Brain microvascular endothelial cell (primary cell): Measurements from ENCODE around the gene KLHL33.

Source experiments
- DNase-seq: peaks from one replicate; pipeline ENCODE4 v3.0.0-alpha.2; 2020
- H3K27ac ChIP-seq: fragments of 250-450 bp; sonication (Bioruptor Pico); 2 replicates; pipeline ENCODE4 v1.5.1; 2020; ENCODE audit warnings: mild to moderate bottlenecking, moderate library complexity
- H3K27me3 ChIP-seq: fragments of 250-450 bp; sonication (Bioruptor Pico); replicated peaks from 2 replicates; pipeline ENCODE4 v1.5.1; 2020; ENCODE audit warnings: mild to moderate bottlenecking
- H3K36me3 ChIP-seq: fragments of 250-450 bp; sonication (Bioruptor Pico); replicated peaks from 2 replicates; pipeline ENCODE4 v1.5.1; 2020; ENCODE audit warnings: mild to moderate bottlenecking
- H3K4me3 ChIP-seq: 2 replicates; pipeline ENCODE4 v1.5.1; 2011; ENCODE audit warnings: low read depth, mild to moderate bottlenecking, control low read depth, low read length, moderate library complexity
- in situ Hi-C: cut with HindIII; loops from 2 replicates; pipeline ENCODE4 v1.10.0; 2017; ENCODE audit warnings: low sequenced_read_pairs, low pct_ligation_motif_present
- TF ChIP-seq, protein P1 (sequence below): IDR thresholded peaks from 2 replicates; pipeline ENCODE4 v1.5.1; 2011; ENCODE audit warnings: low read depth, mild to moderate bottlenecking, moderate library complexity, low read length, control low read depth, inconsistent platforms; ENCODE audit errors: missing control alignments

KLHL33 gene

DNA sequence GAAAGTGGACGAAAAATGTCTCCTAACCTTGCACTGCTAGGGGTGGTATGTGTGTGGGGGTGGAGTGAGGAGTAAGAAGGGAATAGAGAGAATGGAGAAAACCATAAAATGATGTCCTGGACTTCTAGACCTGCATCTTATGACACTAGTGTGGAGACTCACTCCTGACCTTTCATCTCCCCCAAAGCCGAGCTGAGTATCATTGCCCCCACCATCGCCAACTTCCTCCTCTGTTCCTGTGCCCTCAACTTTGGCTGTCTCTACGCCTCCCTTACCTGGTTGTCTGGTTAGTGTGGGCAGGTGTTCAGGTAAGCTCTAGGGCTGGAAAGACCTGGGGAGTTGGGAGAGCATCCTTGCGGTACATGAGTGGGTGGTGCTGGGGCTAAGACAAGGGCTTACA, 4.5 kb upstream of the KLHL33 start:
- Histone ChIP-seq H3K4me3 (no peak overlapping the region), H3K27ac (no peak overlapping the region), H3K36me3 (peaks cover 4% of the 10 kb centered on the region), H3K27me3 (no peaks in the 10 kb centered on the region)
- TF ChIP-seq, protein P1, sequence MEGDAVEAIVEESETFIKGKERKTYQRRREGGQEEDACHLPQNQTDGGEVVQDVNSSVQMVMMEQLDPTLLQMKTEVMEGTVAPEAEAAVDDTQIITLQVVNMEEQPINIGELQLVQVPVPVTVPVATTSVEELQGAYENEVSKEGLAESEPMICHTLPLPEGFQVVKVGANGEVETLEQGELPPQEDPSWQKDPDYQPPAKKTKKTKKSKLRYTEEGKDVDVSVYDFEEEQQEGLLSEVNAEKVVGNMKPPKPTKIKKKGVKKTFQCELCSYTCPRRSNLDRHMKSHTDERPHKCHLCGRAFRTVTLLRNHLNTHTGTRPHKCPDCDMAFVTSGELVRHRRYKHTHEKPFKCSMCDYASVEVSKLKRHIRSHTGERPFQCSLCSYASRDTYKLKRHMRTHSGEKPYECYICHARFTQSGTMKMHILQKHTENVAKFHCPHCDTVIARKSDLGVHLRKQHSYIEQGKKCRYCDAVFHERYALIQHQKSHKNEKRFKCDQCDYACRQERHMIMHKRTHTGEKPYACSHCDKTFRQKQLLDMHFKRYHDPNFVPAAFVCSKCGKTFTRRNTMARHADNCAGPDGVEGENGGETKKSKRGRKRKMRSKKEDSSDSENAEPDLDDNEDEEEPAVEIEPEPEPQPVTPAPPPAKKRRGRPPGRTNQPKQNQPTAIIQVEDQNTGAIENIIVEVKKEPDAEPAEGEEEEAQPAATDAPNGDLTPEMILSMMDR, result no peak
- in situ Hi-C loops, result no loop called here
- DNase-seq, result no peak

GRCh38 chr14:20438664-20439063, 2.7 kb upstream of the KLHL33 start:
- Histone ChIP-seq H3K4me3 (no peak overlapping the region), H3K27me3 (no peaks in the 10 kb centered on the region), H3K36me3 (no peaks in the 10 kb centered on the region), H3K27ac (no peak overlapping the region)
- in situ Hi-C loops, result no loop called here
- DNase-seq, result no peak
- TF ChIP-seq, protein P1, result no peak

- in situ Hi-C loops, result no loop called here
- TF ChIP-seq, protein P1, result no peak
- H3K27me3 ChIP-seq, result no peaks in the 10 kb centered on the region
- H3K36me3 ChIP-seq, result no peaks in the 10 kb centered on the region
- no peak overlapping the region for H3K27ac ChIP-seq
- peak; percentile 82 for DNase-seq
- no peak overlapping the region for H3K4me3 ChIP-seq
Observed at GRCh38 chr14:20436363-20436755, 393 bp upstream of the KLHL33 start.

- TF ChIP-seq, protein P1, result no peak
- H3K4me3 ChIP-seq, result peak overlapping the region; percentile 39
- H3K27me3 ChIP-seq, result no peaks in the 10 kb centered on the region
- H3K27ac ChIP-seq, result no peak overlapping the region
- H3K36me3 ChIP-seq, result no peaks in the 10 kb centered on the region
- DNase-seq, result no peak
- in situ Hi-C loops, result no loop called here
Observed at GRCh38 chr14:20434701-20435581, 1.0 kb downstream of the KLHL33 start.

DNA sequence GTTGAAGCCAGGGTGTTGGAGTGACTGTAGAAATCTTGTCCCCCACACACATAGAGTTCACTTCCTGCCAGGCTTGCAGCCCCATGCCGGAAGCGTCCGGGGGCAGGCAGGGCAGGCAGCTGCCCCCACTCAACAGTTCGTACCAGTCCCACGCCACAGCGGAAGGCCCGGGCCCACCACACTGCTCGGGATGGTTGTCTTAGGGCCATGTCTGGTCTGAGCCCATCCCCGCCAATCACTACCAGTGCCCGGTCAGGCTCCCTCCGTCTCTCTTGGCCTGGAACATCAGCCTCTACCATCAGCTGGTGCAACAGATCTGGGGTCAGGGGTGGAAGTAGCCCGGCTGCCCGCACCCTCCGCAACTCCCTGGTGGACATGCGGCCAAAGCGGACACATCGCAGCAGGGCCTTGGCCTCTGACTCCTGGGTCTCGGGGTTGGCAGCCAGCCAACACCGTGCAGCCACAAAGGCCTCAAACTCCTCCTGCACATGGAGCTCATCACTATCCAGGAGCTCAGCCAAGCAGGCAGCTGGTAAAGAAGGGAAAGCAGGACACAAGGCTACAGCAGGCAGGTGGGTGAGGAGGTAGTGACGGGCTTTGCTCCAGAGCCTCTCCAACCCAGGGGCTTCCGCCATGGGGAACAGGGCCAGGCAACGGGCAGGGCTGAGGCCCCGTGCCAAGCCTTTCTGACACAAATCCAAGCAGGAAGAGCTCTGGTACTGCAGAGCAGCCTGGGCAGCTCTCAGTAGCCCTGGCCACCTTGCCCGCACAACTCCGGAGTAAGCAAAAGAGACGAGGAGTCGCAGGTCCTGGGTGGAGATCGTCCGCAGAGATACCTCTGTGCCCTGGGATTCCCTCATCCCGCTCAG, 5.9 kb downstream of the KLHL33 start:
- H3K4me3 ChIP-seq, result no peak overlapping the region
- no peaks in the 10 kb centered on the region for H3K27me3 ChIP-seq
- TF ChIP-seq, protein P1, result no peak
- DNase-seq, result no peak
- in situ Hi-C loops, result no loop called here
- no peak overlapping the region for H3K27ac ChIP-seq
- H3K36me3 ChIP-seq, result no peaks in the 10 kb centered on the region
